ENCODE results near the gene ELF4.
A peak's percentile ranks its signal among the peaks of the same experiment; 100 is the strongest.

The ELF4 gene

DNA sequence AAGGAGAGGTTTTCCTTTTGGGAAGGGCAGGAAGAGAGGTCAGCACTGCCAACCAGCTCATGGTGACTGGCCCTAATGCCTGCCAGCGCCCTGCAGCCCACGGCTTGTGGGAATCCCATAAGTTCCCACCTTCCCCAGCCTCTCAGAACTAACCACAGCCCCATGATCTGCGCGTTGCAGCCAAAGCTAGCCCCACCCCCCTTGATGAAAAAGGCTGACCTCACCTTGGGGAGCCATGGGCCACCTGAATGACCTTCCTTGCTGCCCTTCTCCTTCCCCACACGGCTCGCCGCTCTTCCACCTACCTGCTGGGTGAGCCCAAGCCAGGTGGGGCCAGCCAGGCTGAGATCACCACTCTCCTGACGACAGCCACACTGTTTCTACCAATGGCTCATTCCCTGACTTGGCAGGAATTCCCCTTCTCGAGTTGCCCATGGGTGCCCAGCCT lies 3.9 kb upstream of the ELF4 start:
- no peak for DNase-seq (ENCODE audit: low read depth)

DNA sequence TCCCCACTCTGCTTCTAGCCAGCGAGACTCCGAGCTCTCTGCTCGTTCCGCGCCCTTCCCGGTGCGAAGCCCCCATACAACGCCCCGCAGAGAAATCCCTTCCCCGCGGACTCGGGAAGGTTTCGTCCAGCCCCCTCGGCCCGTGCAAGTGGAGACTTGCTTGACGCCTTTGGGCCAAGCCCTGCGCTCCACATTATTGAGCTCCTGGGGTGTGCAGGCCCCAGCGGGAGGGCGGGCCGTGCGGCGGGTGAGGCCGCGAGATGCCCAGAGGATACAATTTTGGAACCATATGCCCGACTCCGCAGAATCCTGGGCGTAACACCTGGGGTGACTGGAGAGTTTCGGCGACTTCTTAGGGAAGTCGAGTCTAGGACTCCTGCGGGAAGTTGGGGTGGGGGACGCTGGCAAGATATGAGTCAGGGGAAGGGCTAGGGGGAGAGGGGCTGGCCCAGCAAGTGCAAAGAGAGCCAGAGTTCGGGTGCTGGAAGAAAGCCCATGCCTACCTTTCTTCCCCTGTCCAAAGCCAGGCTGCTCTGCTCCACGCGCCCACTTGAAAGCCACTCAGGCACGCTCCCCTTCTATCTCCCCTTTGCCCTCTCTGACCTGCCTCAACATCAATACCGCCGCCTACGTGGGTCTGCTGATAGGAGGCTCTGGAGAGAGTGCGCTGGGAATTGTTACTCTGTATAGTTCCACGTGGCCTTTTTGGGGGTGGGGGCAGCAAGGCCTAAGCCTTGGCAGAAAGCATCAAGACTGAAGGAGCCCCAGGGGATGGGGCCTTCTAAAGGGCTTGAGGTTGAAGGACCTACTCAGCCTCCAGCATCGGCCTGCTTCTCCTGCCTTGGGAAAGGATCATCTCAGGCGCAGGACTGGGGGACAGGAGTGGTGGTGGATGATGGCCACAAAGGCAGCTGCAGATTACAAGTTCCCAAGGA lies 1.2 kb upstream of the ELF4 start:
- DNase-seq (ENCODE audit: low read depth): no peak

DNA sequence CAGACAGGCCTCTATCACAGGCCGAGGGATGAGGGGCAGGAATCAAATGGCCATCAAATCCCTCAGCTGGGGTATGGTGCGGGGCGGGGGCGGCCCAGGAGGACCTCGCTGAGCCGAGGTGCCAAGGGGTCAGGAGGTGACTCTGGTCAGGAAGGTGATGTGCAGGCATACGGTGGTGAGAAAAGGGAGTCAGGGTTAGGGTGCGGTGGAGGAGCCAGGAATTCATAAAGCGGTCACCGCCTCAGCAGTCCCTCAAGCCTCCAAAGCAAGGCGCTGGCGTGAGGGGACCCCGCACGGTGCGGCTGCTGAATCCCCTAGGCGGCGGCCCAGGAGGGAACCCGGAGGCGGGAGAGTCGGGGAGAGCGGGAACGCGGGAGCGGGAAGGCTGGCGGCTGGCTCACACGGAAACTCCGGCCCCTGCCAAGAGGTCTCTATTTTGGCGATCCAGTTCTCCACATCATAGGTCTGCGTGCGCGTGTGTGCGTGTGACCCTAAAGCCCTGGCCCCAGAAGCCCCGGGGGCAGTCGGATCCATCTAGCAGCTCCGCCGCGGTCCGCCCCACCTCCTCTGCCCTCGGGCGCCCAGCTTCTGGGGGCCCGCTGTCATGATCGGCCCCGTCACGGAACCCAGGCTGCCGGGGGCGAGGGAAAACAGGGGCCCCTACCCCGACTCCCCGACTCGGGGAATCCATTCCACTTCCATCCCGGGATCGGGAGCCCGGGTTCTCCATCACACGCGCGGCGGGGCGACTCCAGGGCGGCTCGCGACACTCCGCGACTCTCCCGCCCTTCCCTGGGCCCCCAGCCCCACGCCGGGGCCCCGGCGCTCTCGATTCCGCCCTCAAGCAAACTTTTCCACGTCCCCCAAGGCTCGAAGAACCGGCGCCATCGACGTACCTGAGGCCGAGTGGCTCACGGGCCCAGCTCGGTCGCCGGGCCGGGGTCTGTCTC lies 593 bp downstream of the ELF4 start:
- no peak for DNase-seq (ENCODE audit: low read depth)

DNA sequence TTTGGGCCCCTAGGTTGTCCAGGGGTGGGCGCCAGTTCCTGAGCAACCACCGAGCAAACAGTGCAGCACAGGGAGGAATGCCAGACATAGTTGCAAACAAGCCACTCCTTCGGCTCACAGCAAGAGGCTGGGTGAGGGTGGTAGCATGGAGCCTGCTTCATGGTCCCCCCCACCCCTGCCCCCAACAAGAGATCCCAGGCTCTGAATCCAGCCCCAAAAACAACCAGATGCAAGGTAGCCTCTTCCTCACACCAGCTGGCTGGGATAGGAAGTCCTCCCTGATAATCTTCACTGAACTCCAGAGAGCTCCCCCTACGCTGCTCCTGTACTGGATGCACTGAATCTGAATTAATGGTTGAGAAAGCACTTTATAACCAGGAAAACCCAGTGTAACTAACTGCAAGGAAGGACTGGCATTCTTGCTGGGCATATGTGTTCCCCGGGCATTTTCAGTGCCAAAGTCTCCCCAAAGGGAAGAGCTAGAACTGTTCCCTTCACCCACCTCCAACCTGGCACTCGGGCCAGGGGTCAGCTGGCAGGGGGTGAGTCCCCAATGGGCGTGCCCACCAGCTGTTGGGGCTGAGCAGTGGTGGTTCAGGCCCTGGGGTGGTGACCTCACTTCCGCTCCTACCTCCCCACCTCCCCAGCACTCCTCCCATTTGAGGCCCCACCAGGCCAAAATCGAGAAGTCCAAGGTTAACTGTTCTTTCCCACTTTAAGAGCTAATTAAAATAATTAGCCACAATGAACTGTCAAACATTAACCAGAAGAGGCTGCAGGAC lies 1.5 kb downstream of the ELF4 start:
- no peak for DNase-seq (ENCODE audit: low read depth)

DNA sequence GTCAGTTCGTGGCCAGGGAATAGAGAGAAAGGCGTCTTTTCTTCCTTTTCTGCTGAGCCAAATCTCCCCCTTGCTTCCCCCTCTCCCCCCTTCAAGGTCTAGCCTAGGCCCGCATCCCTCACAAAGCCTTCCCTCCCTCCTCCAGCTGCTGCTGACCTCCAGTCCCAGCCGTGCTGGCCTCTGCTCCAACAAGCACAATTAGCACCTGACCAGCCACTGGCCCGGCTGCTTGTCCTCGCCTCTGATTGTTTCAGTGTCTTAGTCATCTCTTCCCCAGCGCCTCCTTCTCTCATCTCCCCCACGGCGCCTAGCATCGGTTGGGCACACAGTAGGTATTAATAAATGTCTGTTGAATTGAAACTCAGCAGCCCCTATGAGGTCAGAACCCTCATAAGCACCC lies 4.2 kb downstream of the ELF4 start:
- DNase-seq (ENCODE audit: low read depth): no peak

DNA sequence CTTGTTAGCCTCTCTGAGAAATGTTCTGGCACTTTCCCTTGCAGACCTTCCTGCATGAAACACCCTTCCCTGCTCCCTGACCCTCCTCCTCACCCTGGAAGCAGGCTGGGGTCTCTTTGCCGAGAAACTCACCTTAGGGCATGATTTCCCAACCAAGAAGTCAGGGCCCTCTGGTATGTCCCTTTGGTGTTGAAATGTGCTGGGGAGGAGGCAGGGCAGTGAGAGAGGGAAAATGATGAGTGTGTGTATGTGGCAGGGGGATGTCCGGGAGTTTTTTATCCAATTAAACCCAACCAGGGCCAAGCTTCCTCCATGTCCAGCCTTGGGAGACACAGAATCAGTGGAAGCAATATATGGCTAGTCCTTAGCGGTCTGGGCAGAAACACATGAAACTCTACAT lies 5.1 kb downstream of the ELF4 start:
- DNase-seq (ENCODE audit: low read depth): no peak

DNA sequence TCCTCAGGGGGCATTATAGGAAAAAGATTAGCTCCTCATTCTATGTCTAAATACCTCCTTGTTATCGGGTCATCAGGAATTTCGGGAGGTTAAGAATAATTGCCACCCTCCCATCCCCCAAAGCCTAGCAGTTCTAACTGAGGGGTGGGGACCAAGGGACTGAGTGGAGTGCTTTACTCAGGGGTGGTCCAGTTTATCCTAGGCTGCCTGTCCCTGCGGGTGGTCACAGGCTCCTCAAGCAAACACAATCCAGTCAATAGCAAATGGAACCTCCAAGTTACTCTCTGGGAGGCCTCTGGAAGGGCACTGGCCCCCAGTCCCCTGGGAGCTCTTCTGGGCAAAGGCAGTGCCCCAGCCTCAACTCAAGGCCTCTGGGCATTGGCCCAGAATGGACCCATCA lies 6.7 kb downstream of the ELF4 start:
- no peak for DNase-seq (ENCODE audit: low read depth)

DNA sequence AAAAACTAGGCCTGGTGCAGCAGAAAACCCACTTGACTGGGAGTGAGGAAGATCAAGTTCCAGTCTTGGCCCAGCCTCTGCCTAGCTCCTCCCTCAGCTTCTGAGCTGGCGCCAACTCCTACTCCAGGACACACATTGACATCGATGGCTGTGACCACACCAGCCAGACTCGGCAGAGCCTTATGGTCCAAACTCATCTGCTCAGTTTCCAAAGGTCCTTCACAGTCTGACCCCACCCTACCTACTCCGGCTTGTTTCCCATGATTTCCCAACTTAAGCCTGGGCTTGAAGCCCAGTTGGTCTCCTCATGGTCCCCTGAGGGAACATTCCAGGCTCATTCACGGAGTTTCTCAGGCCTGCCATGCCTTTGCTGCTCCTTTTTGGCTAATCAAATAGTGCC lies 10.1 kb downstream of the ELF4 start:
- DNase-seq (ENCODE audit: low read depth): no peak

DNA sequence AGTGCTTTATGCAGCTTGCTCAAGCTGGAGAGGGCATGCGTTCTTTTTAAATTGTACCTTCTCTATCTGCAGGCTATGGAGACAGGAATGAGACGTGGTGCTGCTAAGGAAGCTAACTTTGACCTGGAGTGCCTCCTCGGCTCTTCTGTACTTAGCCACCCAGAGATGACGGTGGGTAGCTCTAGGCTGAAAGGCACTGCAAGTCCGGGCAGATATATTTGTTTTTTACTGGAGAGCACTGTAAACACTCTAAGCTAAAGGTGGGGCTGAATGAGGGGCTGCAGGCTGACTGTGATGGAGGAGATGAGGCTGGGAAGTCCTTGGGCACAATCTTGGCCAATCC lies 12.1 kb downstream of the ELF4 start:
- no peak for DNase-seq (ENCODE audit: low read depth)

DNA sequence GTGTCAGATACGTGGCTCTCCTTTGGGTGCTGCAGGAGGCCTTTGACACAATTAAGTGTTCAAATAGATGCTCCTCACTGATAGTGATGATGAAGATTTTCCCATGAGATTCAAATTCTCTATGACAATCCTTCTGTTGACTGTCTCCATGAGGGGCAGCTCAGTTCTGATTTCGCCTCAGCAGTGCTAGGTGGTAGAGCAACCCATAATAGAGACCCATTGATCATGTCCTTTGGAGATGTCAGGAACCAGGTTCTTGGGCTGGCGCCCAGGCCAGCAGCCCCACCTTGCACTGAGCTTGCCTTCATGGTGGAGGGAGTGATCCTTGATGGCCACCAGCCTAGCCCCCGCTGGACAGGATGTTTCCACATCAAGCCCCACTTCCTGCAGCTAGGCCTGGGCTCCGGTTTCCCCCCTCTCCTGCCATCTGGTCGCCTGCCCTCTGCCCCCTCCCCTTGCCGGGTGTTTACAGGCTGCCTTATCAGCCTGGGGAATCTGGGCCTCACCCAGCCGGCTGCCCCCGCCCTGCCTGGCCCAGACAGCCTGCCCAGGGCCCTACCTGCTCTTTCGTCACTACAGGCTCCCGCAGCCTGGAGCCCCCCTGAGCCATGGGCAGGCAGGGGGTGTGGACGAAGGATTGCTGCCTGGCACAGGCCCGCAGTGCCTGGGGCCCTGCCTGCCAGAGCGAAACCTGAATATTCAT lies 12.6 kb downstream of the ELF4 start:
- peak; percentile 48 for DNase-seq (ENCODE audit: low read depth)

DNA sequence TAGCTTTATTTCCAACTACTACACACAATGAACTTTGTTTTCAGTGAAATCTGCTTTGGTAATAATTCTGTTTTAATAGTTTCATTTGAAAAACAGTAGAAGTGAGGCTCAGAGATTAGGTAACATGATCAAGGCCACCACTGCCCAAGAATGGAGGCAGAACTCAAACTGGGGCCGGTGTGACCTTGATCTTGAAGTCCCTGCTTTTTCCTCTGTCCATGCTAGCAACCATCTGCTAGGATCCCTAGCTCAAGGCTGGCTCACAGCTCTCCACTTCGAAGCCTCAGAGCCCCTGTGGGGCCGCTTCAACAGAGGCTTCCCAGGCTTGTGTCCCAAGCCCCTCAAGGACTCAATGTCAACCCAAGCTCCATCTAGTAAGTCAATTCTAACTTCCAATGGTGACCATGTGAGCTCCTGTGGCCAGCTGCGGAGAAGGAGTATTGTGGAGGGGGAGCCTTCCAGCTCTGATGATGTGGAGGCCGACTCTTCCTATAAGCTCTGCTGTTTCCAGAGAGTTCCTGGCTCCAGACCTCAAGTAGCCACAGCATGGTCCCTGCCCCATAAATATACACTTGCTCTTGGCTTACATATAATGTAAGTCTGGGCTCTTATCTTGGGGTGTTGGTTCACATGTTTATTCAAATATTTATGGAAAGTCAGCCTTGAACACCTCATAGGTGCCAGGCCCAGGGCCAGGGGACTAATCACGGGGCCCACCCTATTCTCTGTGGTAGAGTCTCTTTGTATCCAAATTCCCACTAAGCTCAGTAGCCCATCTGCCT lies 14.9 kb downstream of the ELF4 start:
- no peak for DNase-seq (ENCODE audit: low read depth)

DNA sequence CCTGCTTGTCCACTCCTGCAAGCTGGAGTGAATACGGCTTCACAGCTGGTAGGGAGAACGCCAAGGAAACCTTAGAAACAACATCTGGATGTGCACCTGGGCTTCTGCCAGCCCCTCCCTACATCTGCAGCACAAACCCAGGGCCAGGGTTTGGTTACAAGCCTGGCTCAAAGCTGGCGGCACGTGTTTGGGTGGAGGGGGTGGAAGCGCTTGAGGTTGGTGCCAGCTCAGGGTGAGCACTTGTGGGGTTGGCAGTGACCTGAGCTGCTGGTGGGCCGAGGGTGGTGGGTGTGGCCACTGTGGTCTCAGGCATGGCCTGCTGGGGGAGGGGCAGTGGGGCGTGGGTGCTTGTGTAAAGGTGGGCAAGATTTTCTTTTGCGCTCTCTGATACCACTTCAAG lies 15.6 kb downstream of the ELF4 start:
- no peak for DNase-seq (ENCODE audit: low read depth)

DNA sequence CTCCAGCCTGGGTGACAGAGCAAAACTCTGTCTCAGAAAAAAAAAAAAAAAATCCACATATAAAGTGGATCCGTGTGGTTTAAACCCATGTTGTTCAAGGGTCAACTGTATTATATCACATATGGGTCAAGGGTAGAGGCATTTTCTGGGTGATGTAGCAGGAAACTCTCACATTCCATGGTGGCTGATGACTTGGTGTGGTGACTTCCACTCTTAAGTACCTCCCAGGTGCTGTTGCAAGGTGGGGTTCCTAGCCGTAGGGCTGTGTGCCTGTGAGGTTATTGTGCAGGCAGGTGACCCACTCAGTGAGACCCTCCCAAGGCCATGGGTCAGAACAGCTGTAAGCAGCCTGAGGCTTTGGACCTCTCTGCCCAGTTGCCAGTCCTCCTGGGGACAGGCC lies 17.0 kb downstream of the ELF4 start:
- DNase-seq (ENCODE audit: low read depth): no peak

DNA sequence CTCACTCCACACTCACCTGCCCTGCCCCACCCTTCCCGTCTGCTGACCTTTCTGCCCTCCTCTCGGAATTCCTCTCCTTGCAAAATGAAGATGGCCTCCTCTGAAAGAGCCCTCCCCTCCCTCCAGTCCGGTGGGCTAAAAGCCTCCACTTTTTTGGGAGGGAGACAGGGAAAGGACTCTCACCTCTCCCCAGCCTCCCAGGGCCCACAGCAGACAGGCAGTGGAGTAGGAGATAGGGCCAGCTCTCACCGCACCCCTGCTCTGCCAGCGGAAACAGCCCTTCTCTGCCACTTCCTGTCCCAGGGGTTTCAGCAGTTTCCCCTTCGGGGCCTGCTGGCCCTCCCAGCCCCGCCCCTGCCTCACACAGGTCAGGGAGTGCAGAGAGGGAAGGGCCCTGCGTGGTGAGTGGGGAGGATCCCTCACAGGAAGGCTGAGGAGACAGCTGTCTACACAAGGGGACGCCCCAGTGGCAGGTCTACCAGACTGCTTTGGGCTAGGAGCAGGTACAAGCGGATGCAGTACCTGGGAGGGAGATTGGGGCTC lies 18.2 kb downstream of the ELF4 start:
- peak; percentile 85 for DNase-seq (ENCODE audit: low read depth)

DNA sequence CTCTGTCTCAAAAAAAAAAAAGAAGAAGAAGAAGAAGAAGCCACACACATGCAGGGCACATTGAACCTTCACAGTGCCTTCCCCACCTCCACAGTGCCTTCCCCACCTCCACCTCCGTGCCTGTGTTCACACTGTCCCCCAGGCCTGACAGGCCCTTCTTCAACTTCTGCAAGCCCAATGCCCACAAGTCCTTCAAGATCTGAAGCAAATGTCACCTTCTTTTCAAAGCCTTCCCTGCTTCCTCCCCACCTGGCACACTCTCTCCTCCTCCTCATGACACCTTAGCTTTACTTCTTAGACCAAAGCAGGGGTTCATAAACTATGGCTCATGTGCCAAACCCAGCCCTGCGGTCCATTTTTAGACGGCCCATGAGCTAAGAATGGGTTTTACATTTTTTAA lies 19.9 kb downstream of the ELF4 start:
- no peak for DNase-seq (ENCODE audit: low read depth)

DNA sequence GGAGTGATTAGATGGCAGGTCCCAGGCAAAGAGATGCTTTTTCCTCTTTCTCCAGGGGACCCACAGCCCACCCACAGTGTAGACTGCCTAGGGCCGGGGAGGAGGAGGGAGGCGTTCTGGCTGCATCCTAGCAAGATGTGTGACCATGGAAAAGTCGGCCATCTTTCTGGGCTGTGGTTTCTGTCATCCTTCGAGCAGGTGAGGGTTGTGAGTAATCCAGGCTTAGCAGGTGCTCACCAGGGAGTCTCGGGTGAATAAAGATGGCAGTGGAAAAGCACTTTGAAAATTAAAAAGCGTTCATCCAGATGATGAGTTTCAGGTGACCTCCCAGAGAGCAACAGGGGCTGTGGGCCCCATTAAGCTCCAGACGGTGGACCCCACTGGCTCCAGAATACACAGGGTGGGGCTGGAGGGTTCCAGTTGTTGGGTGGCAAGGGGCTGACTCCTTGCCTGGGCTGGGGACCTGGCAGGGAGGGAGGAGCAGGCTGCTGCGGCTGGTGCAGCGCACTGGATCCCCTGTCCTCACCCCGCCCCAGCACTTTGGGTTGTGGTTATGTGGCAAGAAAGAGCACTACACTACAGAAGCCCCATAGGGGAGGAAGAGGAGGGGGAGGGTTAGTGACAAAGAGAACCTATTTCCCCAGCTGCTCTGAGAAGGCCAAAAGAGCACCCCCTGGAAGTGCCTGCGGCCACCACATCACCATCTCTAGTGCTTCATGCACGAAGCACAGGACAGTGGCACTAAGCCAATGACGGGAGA lies 23.7 kb downstream of the ELF4 start:
- DNase-seq (ENCODE audit: low read depth): peak; percentile 63

DNA sequence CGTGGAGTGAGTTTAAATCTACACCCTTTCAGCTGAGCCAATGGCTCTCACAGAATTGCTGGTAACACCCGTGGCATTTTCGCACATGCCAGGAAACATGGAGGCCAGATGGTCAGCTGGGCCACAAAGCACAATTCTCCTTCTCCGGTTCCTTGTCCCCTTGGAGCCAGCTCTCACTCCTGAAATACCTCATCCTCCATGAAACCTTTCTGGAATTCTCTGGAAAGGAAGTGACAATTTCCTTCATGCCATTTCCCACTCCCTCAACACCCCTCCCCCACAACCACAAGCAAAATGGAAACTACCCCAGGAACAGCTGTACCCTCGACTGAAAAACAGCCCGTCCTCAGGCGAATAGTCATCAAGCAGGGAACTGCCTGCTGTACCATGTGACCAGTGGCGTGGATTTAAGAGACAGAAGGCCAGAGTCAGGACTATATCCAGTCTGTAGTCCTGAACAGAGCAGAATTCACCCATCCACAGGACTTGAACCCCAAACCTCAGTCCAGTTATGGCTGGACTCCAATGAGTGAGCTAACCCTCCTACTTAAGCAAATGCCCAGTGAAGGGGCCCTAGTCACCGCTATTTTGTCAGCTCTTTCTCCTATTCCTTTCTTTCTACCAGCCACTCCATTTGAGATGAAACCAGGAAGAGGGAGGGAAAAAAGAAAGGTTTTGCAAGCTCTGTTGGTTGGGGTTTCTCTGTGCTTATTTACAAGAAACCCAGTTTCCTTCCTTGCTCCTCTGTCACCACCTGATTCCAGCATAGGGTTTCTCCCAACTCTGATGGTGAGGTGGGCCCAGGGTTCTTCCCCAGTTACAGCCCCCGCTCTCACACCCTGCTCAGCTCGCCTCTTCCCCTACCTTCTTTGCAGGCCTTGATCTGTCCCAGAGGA lies 24.5 kb downstream of the ELF4 start:
- no peak for DNase-seq (ENCODE audit: low read depth)

DNA sequence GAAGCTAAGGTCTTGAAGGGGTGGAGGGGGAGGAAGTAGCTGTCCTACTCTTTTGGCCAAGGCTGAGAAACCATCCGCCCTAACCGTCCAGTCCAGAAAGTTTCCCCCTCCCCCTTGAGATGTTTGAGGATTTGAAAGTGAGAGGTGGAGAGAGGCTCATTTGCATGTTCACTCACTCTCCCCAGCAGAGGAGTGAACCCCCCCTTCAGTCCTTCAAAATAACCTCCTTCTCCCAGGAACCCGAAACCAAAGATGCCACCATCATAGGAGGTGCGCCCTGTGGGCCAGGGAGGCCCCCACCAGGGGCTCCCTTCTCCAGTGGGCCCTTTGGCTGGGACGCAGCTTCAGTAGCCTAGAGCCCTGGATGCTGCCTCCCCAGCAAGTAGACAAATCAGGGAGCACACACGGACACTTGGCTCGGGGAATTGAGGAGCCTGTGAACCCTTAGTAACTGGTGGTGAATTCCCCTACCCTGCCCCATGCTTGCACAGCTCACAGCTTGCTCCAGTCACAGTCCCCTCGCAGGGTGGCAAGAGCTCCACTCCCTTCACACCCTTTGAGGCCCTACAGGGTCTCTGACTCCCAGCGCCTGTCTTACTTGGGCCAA lies 25.6 kb downstream of the ELF4 start:
- no peak for DNase-seq (ENCODE audit: low read depth)

Measured in T-helper 22 cell (primary cell).